T follicular helper cell (primary cell): Measurements from ENCODE around the gene ITK.

Source experiments
- DNase-seq: peaks from one replicate; pipeline ENCODE4 v3.0.0-alpha.2; 2020; ENCODE audit warnings: low read depth
- total RNA-seq, 2 experiments: gene quantifications; one replicate each; lab custom pipeline; 2026; lab: John Stamatoyannopoulos, UW

Gene ITK
- 599 to 1,019 reads per million in 2 experiments for total RNA-seq

DNA sequence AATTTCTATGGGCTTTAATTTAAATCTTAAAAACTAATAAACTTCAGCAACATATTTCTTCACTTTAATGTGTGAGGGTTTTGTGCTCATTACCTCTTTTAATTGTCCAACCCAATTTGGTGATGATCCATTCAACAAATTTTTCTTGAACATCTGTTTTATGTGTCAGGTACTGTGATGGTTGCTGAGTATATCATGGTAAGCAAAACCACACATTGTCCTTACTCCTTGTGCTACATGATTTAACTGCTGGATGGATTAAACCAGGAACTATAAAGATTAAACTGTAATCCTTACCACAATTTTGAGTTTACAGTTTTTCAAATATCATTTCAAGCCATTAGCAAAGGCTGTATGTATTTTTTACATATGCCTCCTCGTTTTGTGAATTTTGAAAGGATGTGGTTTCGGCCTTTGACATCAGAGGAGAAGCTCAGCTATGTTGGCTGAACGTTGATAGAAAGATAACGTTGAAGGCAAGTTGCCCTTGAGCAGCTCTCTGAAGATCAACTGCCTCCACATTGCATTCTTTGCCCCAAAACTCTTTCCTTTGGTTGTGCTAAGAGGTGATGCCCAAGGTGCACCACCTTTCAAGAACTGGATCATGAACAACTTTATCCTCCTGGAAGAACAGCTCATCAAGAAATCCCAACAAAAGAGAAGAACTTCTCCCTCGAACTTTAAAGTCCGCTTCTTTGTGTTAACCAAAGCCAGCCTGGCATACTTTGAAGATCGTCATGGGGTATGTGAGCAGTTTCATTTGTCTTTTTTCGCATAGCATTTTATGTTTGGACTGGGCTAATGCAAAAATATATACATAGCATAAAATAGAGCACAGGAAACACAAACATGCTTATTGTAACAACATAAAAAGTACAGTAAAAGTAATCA, at the start of gene ITK:
ITK (plus strand) TSS at position 467 of the 891 bp plus-strand sequence; CDS start at position 605, 138 bp downstream.
- peak; percentile 23 for DNase-seq

DNA sequence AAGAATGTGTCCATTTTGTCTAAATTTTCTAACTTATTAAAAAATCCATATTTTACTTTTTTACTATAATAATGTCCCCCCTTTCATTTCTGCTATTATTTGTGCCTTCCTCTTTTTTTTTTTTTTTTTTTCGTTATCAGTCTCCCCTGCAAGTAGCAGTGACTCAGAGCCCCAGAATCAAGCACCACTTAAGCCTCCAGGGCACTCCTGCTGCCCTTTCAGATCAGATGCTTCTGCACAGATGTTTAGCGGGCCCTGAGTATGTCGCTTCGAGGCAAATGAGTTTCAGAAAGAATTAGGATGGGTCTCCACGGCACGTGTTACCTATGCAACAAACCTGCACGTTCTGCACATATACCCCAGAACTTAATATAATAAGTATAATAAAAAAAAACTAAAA, 49.7 kb upstream of the ITK start:
- no peak for DNase-seq

DNA sequence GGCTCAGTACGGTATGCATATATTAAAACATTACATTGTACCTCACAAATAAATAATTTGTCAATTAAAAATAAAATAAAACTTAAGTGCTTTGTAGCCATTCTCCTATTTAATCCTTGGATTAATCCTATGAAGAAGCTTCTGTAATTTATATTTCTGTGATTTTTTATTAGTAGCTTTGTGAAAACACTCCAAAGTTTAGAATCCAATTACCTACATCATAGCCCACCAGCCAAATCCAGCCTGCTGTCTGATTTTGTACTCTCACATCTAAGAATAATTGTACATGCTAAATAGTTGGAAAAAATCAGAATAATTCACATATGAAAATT, 48.4 kb upstream of the ITK start:
- no peak for DNase-seq

DNA sequence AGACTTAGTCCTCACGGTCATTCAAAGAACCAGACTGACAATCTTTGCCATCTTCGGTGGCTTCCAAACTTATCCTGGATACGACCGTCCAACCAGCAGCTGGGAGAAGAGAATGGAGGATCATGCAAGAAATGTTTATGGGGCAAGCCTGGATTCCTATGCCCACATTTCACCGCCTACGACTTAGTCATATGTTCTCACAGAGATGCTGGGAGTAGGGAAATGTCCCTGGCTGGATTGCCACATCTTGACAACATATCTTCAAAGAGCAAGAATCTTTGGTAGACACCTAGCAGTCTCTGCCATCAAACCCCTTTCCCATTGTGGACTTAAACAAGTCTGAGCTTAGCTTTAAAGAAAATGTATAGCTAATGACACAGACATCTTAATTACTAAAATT, 42.9 kb upstream of the ITK start:
- no peak for DNase-seq

DNA sequence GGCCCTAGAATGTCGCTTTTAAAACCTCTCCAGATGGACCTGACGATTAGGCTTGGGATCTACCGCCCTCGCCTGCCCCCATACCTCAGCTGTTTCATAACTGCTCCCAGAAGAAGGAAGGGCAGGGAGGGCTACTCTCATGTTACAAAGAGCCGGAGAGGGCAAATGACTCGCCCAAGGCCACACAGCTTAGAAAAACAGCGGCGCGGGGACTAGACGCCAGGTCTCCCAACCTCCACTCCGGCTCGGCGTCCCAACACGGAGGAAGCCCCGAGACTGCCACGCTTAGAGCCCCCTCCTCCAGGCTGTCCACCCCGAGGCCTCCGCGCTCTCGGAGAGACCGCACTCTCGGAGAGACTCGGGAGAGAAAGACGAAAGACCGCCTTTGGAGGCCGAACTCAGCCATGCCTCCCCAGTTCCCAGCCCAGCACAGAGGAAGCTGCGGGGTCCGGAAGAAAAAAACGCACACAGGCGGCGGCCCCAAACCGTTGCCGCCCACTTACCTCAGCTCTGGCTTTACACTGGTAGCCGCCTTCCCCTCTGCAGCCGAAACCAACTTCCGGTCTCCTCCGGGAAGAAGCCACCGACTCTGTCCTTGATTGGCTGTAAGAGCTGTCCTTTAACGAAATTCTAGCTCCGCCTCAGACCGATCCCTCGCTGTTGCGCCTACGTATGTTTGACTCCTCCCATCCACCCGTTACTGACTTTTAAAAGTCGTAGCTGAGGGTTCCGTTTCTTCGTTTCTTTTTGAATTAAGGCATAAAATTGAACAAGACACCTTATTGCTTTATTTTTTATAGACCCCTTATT, 38.1 kb upstream of the ITK start, which contains the start of gene MED7:
MED7 (minus strand) TSS at position 549 of the 810 bp plus-strand sequence. CDS start 3,434 bp downstream, outside the sequence.
- DNase-seq = peak; percentile 89

DNA sequence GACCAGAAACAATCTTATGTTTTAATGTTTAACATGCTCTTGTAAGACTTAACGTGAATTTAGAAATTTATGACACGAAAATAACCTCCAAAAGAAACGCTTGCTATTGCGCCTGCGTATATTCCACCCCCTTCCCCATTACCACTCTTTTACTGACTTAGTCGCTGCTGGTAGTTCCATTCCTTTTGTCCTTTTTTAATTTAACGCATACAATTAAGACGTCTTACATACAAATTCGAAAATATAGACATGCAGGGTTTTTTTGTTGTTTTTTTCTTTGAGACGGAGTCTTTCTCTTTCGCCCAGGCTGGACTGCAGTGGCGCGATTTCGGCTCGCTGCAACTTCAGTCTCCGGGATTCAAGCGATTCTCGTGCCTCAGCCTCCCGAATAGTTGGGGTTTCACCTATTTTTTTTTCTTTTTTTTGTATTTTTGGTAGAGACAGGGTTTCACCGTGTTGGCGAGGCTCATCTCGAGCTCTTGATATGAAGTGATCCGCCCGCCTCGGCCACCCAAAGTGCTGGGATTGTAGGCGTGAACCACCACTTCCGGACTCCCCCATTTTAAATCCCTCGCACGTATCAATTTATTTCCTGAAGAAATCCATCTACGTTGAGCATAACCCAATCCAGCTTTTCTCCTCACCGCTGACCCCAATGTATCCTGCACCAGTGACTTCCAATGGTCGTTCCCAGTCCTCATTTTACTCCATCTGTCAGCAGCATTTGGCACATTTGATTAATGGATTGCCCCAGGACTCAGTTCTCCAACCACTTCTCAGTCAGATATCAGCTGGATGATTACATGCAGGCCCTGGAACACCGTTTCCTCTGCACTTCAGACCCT, 37.3 kb upstream of the ITK start:
- DNase-seq = peak; percentile 41

DNA sequence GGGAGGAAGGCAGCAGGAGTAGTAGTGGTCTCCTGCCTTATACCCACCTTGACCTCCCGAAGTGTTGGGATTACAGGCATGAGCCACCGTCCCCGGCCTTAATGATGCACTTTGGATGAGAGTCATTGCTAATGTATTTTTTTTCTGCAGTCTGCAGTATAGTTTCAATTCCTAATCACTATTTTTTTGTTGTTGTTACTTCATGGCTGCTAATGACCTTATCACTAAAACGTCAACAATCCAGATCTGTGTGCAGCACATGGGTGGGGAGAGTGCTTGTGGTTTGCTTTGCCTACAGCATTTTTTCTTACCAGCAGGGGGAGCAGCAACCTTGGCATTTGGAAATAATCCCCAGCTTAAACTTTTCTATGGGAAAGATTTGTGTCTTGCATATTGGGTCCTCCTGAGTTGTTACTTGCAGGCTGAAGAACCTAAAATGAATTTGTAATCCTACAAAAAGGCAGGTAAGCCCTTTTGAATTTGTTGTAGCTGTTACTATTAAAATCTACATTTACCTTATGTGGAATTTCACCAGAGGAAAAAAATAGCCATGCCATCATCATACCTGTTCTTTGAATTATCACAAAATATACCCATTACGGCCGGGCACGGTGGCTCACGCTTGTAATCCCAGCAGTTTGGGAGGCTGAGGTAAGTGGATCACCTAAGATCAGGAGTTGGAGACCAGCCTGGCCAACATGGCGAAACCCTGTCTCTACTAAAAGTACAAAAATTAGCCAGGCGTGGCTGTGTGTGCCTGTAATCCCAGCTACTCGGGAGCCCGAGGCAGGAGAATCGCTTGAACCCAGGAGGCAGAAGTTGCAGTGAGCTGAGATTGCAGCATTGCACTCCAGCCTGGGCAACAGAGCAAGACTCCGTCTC, 31.7 kb upstream of the ITK start:
- peak; percentile 73 for DNase-seq

DNA sequence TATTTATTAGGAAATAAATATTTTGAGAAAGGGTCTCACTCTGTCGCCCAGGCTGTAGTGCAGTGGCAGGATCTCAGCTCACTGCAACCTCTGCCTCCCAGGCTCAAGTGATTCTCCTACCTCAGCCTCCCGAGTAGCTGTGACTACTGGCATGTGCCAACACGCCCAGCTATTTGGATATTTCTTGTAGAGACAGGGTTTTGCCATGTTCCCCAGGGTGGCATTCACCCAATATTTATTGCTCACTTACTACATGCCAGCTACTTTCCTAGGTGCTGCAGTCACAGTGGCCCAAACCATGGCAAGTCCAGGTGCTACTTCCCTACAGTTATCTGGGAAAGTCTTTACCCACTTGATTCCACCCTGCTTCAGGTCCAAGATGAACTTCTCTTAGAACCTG, 29.6 kb upstream of the ITK start:
- no peak for DNase-seq

DNA sequence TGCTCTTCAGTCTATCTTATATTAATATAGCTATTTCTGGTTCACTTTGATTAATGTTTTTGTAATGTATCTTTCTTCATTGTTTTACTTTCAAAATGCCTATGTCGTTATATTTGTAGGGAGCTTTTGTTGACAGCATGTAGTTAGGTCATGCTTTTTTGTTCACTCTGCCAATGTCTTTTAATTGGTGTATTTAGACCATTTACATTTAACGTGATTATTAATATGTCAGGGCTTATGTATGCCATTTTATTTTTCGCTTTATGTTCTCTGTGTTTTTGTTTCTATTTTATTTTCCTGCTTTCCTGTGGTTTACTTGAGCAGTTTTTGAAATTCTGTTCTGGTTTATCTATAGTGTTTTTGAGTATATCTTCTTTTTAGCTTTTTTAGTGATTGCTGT, 25.3 kb upstream of the ITK start:
- DNase-seq = no peak

DNA sequence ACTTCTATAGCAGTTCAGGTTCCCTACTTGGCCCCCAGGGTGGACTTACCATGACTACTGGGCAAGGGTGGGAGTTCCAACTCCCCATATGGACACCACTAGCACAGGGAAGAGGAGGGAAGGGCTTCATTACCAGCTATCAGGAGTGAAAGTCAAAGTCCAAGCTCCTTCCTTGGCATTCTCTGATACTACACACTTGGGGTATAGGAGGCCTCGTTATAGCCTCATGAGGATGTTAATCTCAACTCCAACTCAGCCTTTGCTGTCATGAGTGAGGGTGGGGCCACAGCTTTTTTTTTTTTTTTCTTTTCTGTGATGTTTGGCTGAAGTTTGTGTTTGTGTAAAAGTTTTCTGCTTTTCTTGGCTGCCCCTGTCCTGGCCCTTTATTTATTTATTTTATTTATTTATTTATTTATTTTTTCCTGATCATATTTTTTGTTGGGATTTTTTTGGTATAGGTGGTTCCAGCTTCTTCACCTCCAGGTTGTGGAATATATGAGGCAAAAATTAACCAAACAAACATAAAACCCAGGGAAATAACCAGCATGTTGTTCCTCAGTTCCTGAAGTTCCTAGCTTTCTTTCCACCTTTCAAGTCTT, 23.2 kb upstream of the ITK start:
- no peak for DNase-seq

DNA sequence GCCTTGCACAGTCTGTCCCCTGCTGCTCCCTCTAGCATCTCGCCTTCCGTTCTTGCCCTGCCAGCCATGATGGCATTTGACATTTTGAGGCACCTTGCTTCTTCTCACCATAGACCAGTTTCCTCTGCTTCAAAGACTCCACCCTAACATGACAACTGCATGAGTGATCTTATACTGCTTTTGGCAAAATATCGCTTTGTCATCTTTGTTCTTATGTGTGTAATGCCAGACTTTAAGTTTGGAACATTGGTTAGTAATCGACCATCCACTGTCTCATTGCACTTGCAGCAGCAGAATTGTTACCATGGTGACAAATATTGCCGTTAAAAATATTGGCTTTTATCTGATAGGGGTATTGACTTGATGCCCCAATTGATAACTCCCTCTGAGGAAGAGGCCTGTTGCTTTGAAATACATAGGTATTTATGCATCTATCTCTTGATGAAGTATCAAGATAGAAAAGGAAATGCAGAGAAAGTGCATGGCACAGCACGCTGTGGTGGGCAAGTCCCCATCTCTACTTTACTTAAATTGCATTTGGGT, 21.4 kb upstream of the ITK start:
- peak; percentile 29 for DNase-seq

DNA sequence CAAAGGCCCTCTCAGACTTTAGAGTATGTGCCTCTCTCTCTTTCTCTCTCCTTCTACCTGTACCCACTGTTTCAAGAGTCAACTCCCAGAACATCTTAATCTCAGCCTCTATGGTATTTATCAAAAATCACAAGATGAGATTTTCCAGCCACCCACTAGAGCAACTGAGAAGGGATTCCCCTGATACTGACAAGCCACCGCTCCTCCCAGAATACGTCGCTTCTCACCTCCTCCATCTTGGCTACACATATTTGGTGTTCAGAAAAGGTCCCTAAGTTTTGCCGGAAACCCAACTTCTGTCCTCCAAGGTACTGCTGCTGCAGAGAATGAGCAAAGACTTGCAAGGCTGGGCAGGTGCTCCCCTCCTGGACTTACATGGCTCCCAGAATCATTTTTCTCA, 20.6 kb upstream of the ITK start:
- peak; percentile 27 for DNase-seq

DNA sequence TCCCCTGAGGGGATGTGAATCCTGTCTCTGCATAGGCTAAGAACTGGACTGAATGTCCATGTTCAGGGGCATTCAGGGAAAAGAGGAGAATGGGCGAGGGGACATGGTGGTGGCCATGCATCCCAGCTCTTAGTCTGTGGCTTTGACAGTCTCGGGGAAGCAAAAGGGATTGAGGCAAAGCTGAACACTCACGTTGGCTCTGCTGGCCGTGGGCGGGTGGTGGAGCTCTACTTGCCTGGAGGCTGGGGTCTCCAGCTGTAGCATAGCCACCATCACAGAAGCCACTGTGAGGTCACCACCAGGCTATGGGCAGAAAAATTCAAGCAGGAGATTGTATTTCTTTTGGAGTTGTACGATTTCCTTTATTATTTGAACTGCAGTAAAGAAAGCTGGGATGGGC, 18.6 kb upstream of the ITK start:
- no peak for DNase-seq

DNA sequence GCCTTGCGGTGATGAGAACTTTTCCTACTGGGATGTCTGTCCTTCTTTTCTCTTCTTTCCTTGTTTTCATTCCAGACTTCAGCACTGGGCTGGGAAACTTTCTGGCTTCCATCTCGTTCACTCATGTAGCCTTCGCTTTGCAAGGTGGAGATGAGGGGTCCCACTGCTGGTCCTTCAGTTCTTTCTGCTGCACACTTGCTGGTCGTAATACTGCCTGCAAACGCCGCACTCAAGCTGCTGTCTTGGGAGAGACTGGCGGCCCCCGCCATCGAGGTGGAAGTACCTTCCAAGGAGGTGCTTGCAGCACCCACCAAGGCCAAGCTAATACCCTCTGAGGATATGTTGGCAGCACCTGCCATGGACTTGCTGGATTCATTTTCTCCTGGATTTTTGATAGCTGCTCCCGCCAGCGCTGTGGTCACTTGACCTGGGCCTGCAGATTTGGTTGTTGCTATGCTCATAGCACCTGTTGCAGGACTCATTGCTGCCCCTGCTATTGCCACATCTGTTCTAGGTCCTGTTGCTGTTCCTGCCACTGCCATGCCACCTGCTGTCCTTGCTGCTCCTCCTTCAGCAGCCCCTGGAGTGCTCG, 17.6 kb upstream of the ITK start:
- no peak for DNase-seq

DNA sequence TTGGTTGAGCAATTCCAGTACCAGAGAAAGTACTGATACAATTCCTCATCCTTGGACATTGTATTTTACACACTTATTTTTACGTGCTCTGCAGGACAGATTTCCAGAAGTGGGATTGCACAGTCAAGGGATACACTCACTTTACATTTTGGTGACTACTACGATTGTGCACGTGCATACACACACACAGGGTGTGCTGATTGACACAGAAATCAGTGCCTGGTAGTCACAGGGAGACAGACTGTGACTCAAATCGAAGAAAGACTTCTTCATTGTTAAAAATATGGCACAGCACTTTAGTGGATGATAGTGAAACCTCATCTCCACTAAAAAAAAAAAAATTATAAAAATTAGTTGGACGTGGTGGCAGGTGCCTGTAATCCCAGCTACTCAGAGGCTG, 16.1 kb upstream of the ITK start:
- DNase-seq = no peak

DNA sequence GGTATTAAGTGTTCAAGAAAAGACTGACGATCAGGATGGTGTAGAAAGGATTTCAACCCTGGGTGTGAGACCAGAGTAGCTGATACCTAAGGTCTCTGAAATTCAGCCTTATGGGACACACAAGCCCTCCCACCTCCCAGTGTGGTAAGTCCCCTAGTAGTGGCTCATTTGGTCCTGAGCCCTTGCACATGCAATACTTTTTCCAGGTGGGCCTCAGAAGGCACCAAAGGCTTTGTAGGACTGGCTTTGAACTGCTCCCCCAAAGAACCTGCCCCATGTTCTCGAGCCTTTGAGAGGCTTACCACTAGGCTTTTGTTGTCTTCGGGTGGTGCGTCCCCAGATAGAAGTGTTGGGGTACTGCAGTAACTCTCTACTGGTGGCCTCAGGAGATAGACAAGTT, 15.4 kb upstream of the ITK start:
- no peak for DNase-seq

DNA sequence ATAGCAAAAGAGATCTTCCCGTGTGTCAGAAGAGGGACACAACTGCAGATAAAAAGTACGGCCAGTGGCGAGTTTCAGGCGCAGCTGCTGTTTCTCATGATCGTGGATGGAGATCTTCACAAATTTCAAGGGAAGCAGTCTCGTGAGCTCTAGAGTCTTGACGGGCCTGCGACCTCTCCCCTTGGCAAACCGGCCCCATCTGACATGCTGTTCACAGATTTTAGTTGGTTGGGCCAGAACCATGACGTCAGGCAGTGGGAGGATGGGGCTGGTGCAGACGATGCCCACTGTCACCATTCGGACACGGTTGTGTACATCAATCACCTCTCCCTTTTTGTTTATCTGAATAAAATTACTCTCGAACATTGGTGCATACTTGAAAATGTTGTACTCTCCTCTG, 15.0 kb upstream of the ITK start:
- no peak for DNase-seq

DNA sequence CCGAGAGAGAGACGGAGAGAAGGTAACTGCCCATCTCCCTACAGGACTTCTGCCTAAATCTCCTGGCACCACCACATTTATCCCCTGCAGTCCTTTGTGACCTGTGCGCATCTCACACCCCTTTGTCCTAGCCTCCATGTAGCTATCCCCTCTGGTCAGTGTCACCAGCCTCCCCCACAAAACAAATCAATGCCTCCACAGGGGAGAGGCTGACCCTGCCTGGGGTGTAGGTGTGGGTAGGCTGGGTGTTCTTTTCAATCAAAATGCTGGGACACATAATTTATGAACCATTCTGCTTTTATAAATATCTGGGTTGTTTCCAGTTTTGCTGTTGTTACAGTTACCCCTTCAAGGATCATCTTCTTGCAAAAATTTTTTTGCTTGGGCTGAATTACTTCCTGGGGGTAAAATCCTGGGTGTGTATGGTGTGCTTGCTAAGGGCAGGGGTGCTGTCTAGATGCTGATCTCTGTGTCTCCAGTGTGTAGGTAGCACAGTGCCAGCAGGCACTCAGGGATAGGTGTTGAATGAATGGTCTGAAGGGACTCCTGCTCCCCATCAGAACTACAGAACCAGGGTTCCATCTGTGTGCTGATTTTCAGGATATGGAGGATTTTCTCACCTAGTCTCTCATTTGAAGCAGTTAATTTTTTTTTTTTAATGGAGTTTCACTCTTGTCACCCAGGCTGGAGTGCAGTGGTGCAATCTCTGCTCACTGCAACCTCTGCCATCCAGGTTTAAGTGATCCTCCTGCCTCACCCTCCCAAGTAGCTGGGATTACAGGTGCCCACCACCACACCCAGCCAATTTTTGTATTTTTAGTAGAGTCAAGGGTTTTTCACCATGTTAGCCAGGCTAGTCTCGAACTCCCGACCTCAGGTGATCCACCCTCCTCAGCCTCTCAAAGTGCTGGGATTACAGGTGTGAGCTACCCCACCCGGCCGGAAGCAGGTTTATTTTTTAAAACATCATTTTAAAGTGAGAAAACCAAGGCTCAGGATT, 14.1 kb upstream of the ITK start, which contains the start of gene GARIN3:
GARIN3 (minus strand) TSS at position 51 of the 1,000 bp plus-strand sequence. CDS start 96 bp downstream, outside the sequence.
- DNase-seq = no peak
